ENCODE data around the gene CLEC12A. TPM values are rescaled to one million over a fixed set of nuclear protein-coding genes. Genes with fewer than 3 reads are reported as not detected.

CLEC12A gene
- total and polyA plus RNA-seq, 2 donors (not counting 1 experiment from before 2014, with no cell fraction given), result 1.0 TPM; not detected in 1

DNA sequence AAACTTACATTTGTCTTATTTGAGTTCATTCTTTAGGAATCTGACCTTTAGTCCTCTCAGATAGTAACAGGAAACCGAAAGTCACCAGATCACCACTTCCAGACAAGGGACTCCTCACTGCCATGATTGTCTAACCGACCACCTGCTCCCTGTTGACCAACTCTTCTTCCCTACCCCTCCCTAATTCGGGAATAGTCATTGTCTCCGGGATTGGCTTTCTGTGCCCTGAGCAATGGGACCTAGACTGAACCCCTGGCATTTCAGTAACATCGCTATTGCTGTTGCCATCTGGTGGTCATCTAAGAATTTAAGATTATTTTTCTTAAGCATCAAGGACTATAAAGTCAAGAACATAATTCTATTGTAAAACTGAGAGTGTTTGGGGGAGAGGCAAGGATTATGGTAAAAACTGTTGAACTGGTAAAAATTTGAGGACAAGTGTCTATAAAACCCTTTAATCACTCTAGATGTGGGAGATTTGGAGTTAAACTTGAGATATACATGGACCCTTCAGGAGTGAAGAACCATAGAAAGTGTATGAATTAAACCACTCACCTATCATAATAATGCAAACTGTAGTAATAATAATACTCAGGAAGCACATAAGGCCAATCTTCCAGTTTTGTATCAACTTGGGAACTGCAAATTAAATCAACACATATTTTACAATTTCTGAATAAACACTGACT is 45.4 kb upstream of the CLEC12A start:
- Histone ChIP-seq H3K4me1 (ENCODE audit: control insufficient read depth in 2 of 2, insufficient read depth in 2 of 2, low read length in 2 of 2) (no peaks in the 10 kb centered on the region), H3K9me3 (ENCODE audit: control extremely low read depth in 1 of 3, control insufficient read depth in 2 of 3, insufficient read depth in 1 of 3, low read length in 2 of 3) (no peaks in the 10 kb centered on the region), H3K36me3 (replicated peaks in 1 of 2; ENCODE audit: control extremely low read depth in 1 of 2, control insufficient read depth in 1 of 2, extremely low read depth in 1 of 2, insufficient read depth in 2 of 2, low read length in 1 of 2) (no peaks in the 10 kb centered on the region), H3K4me3 (ENCODE audit: control extremely low read depth in 1 of 5, extremely low read depth in 1 of 5, insufficient read depth in 1 of 5, low read depth in 2 of 5, low read length in 4 of 5) (peak overlapping the region in 3 of 5 experiments; percentile 18 to 22 (median 21)), H3K4me2 (replicated peaks; ENCODE audit: low read depth, low read length, poor library complexity, severe bottlenecking) (peak overlapping the region; percentile 64), H3K27me3 (replicated peaks in 1 of 4; ENCODE audit: control extremely low read depth in 1 of 4, control insufficient read depth in 3 of 4, insufficient read depth in 4 of 4, low read length in 3 of 4) (peaks cover 0 to 4% (median 0%) of the 10 kb centered on the region in 4 experiments), H4K20me1 (ENCODE audit: control insufficient read depth, insufficient read depth, low read length, poor library complexity, severe bottlenecking) (no peaks in the 10 kb centered on the region), H2AFZ (ENCODE audit: insufficient read depth, low read depth, low read length, poor library complexity, severe bottlenecking) (peak overlapping the region; percentile 43), H3K27ac (ENCODE audit: low read length in 2 of 2) (no peak overlapping the region), H3K9ac (ENCODE audit: low read length) (peak overlapping the region; percentile 41), H3K79me2 (ENCODE audit: control insufficient read depth, insufficient read depth, low read length) (no peaks in the 10 kb centered on the region)
- peak; percentile 69 for DNase-seq
- ChIA-PET POLR2A (no interaction called here), CTCF (interaction anchor here (0.7 to 5.1 kb wide), 12 partner anchors 8 to 1245 kb away, joined by 3 to 81 read pairs (median 5); partner anchors contain the start of genes CLEC2B and SMIM10L1)
- H3K9me3 Mint-ChIP-seq (ENCODE audit: insufficient read depth), result no peaks in the 10 kb centered on the region
- H3K4me1 Mint-ChIP-seq, result peaks cover 3% of the 10 kb centered on the region
- H3K27me3 Mint-ChIP-seq, result peaks cover 21% of the 10 kb centered on the region
- H3K4me3 Mint-ChIP-seq, result peak overlapping the region; percentile 56
- 20% methylated on average over 3 of the region's 5 CpGs for whole genome bisulfite sequencing (ENCODE audit: insufficient coverage)
- intact Hi-C loops (cut with micrococcal nuclease), result loop anchor here (1.0 to 5.0 kb wide), 4 partner anchors 59 to 595 kb away; partner anchors contain the start of gene CLEC2B
- ATAC-seq (ENCODE audit: low read depth), result peak; percentile 47
- TF ChIP-seq EZH2 (IDR thresholded peaks at IDR 0.05; ENCODE audit: borderline replicate concordance, insufficient read depth, low read depth, low read length, poor library complexity, severe bottlenecking), result no peak
- TF ChIP-seq, protein P1, sequence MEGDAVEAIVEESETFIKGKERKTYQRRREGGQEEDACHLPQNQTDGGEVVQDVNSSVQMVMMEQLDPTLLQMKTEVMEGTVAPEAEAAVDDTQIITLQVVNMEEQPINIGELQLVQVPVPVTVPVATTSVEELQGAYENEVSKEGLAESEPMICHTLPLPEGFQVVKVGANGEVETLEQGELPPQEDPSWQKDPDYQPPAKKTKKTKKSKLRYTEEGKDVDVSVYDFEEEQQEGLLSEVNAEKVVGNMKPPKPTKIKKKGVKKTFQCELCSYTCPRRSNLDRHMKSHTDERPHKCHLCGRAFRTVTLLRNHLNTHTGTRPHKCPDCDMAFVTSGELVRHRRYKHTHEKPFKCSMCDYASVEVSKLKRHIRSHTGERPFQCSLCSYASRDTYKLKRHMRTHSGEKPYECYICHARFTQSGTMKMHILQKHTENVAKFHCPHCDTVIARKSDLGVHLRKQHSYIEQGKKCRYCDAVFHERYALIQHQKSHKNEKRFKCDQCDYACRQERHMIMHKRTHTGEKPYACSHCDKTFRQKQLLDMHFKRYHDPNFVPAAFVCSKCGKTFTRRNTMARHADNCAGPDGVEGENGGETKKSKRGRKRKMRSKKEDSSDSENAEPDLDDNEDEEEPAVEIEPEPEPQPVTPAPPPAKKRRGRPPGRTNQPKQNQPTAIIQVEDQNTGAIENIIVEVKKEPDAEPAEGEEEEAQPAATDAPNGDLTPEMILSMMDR (IDR thresholded peaks at IDR 0.05), result peak; percentile 68
- no peak overlapping the region for H3K27ac Mint-ChIP-seq

DNA sequence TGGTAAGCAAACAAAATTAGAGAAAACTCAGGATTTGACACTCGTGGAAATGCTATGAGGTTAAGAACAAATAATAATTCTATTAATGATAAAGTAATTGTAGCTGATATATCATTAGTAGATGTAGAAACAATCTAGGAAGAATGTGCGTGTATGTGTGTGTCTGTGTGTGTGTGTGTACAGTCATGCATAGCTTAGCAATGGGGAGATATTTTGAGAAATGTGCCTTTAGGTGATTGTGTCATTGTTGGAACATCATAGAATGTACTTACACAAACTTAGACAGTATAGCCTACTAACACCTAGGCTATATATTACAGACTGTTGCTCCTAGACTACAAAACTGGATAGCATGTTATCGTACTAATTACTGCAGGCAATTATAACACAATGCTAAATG is 44.3 kb upstream of the CLEC12A start:
- no peak overlapping the region for H3K4me3 ChIP-seq (ENCODE audit: control extremely low read depth in 1 of 5, extremely low read depth in 1 of 5, insufficient read depth in 1 of 5, low read depth in 2 of 5, low read length in 4 of 5)
- peaks cover 0 to 4% (median 0%) of the 10 kb centered on the region in 4 experiments for H3K27me3 ChIP-seq (replicated peaks in 1 of 4; ENCODE audit: control extremely low read depth in 1 of 4, control insufficient read depth in 3 of 4, insufficient read depth in 4 of 4, low read length in 3 of 4)
- CTCF ChIA-PET, result interaction anchor here (1.1 to 5.1 kb wide), 6 partner anchors 11 to 294 kb away, joined by 3 to 81 read pairs (median 11); no protein-coding TSS in a partner anchor
- no peak overlapping the region for H3K9ac ChIP-seq (ENCODE audit: low read length)
- DNase-seq, result no peak
- H3K27ac Mint-ChIP-seq, result no peak overlapping the region
- H3K79me2 ChIP-seq (ENCODE audit: control insufficient read depth, insufficient read depth, low read length), result no peaks in the 10 kb centered on the region
- H2AFZ ChIP-seq (ENCODE audit: insufficient read depth, low read depth, low read length, poor library complexity, severe bottlenecking), result no peak overlapping the region
- no peak overlapping the region for H3K4me3 Mint-ChIP-seq
- intact Hi-C loops (cut with micrococcal nuclease), result loop anchor here (1.0 to 5.0 kb wide), 2 partner anchors 60 to 596 kb away; partner anchors contain the start of gene CLEC2B
- no CpG with 5 or more reads among the region's 3 CpGs for WGBS (ENCODE audit: insufficient coverage)
- POLR2A ChIA-PET, result no interaction called here
- ATAC-seq (ENCODE audit: low read depth), result no peak
- peaks cover 3% of the 10 kb centered on the region for H3K4me1 Mint-ChIP-seq
- H3K9me3 Mint-ChIP-seq (ENCODE audit: insufficient read depth), result no peaks in the 10 kb centered on the region
- no peak overlapping the region for H3K4me2 ChIP-seq (replicated peaks; ENCODE audit: low read depth, low read length, poor library complexity, severe bottlenecking)
- H3K36me3 ChIP-seq (replicated peaks in 1 of 2; ENCODE audit: control extremely low read depth in 1 of 2, control insufficient read depth in 1 of 2, extremely low read depth in 1 of 2, insufficient read depth in 2 of 2, low read length in 1 of 2), result no peaks in the 10 kb centered on the region
- H3K4me1 ChIP-seq (ENCODE audit: control insufficient read depth in 2 of 2, insufficient read depth in 2 of 2, low read length in 2 of 2), result no peaks in the 10 kb centered on the region
- H4K20me1 ChIP-seq (ENCODE audit: control insufficient read depth, insufficient read depth, low read length, poor library complexity, severe bottlenecking), result no peaks in the 10 kb centered on the region
- H3K27ac ChIP-seq (ENCODE audit: low read length in 2 of 2), result no peak overlapping the region
- H3K27me3 Mint-ChIP-seq, result peaks cover 20% of the 10 kb centered on the region
- no peaks in the 10 kb centered on the region for H3K9me3 ChIP-seq (ENCODE audit: control extremely low read depth in 1 of 3, control insufficient read depth in 2 of 3, insufficient read depth in 1 of 3, low read length in 2 of 3)
- TF ChIP-seq, protein P1 (IDR thresholded peaks at IDR 0.05), result no peak
- no peak for TF ChIP-seq EZH2 (IDR thresholded peaks at IDR 0.05; ENCODE audit: borderline replicate concordance, insufficient read depth, low read depth, low read length, poor library complexity, severe bottlenecking)
